HepG2 (cell line): ENCODE results near the gene RAB34. TPM values are rescaled to one million over a fixed set of nuclear protein-coding genes. Genes with fewer than 3 reads are reported as not detected.

Source experiments
- DMAP1 ChIP-seq: IDR thresholded peaks from 2 replicates; pipeline ENCODE4 v1.6.1; 2016
- DNMT1 ChIP-seq: sonication (generic); formaldehyde crosslinking; IDR thresholded peaks from 2 replicates; pipeline ENCODE4 v1.5.1; 2020; ENCODE audit warnings: mild to moderate bottlenecking, missing genetic modification reagents
- JDP2 ChIP-seq: sonication (generic); formaldehyde crosslinking; IDR thresholded peaks from 2 replicates; pipeline ENCODE4 v1.8.1; 2022; ENCODE audit warnings: missing genetic modification reagents, borderline replicate concordance
- KDM3A ChIP-seq: IDR thresholded peaks from 2 replicates; pipeline ENCODE4 v1.6.1; 2018; ENCODE audit warnings: low read depth, missing compliant biosample characterization
- MZF1 ChIP-seq: sonication (generic); formaldehyde crosslinking; IDR thresholded peaks from 2 replicates; pipeline ENCODE4 v1.8.1; 2023; ENCODE audit warnings: mild to moderate bottlenecking, missing genetic modification reagents, borderline replicate concordance
- PTBP1 ChIP-seq: fragments of 200-400 bp; formaldehyde crosslinking; IDR thresholded peaks from 2 replicates; pipeline ENCODE4 v1.6.1; 2018; ENCODE audit warnings: low read length, low read depth; ENCODE audit not compliant: poor library complexity, severe bottlenecking
- RXRB ChIP-seq: IDR thresholded peaks from 2 replicates; pipeline ENCODE4 v1.6.1; 2016; ENCODE audit warnings: borderline replicate concordance, missing genetic modification reagents, missing compliant biosample characterization
- SP2 ChIP-seq: sonication (generic); formaldehyde crosslinking; IDR thresholded peaks from 2 replicates; pipeline ENCODE4 v1.5.1; 2020; ENCODE audit warnings: mild to moderate bottlenecking, missing genetic modification reagents
- ZNF230 ChIP-seq: sonication (generic); formaldehyde crosslinking; IDR thresholded peaks from 2 replicates; pipeline ENCODE4 v1.4.0; 2020; ENCODE audit warnings: mild to moderate bottlenecking, missing genetic modification reagents
- ZNF446 ChIP-seq: sonication (generic); formaldehyde crosslinking; IDR thresholded peaks from 2 replicates; pipeline ENCODE4 v1.5.0; 2020; ENCODE audit warnings: mild to moderate bottlenecking, missing genetic modification reagents
- ZNF547 ChIP-seq: sonication (generic); formaldehyde crosslinking; IDR thresholded peaks from 2 replicates; pipeline ENCODE4 v1.5.1; 2020; ENCODE audit warnings: mild to moderate bottlenecking, missing genetic modification reagents
- ZSCAN9 ChIP-seq: IDR thresholded peaks from 2 replicates; pipeline ENCODE4 v1.6.1; 2016; ENCODE audit warnings: borderline replicate concordance
- polyA plus RNA-seq, 8 experiments: library from polyadenylated mRNA; depleted of rRNA in 3 of 8; stranded (reverse) in 7 of 8; unstranded in 1 of 8; fragments of >200 nt; fragmentation: Illumina TruSeq in 4 of 8; extraction: Trizol in 4 of 8; gene quantifications; 2 replicates each; pipeline versions ENCODE4 v1.2.1 to v1.2.3, GENCODE V29; 2011 to 2016; ENCODE audit warnings: low read depth in 4 of 8, missing spikeins in 1 of 8, mixed read lengths in 1 of 8; ENCODE audit not compliant: insufficient read depth in 1 of 8
- total RNA-seq, 5 experiments: library from RNA; depleted of rRNA; stranded (reverse); fragments of >200 nt; fragmentation: Illumina TruSeq; extraction: Trizol; gene quantifications; 2 replicates each; pipeline ENCODE4 v1.2.3, GENCODE V29; 2016; ENCODE audit warnings: low read depth in 1 of 5
- TF ChIP-seq, protein P1 (sequence below): IDR thresholded peaks from 2 replicates; pipeline ENCODE4 v1.6.1; 2016; ENCODE audit warnings: missing compliant biosample characterization, missing genetic modification reagents, borderline replicate concordance
- TF ChIP-seq, protein P2 (sequence below): sonication (generic); formaldehyde crosslinking; IDR thresholded peaks from 2 replicates; pipeline ENCODE4 v1.4.0; 2020; ENCODE audit warnings: mild to moderate bottlenecking, missing genetic modification reagents
- TF ChIP-seq, protein P3 (sequence below): sonication (generic); formaldehyde crosslinking; IDR thresholded peaks from 2 replicates; pipeline ENCODE4 v1.5.0; 2020; ENCODE audit warnings: mild to moderate bottlenecking, missing genetic modification reagents
- TF ChIP-seq, protein P4 (sequence below): sonication (generic); formaldehyde crosslinking; IDR thresholded peaks from 2 replicates; pipeline ENCODE4 v1.4.0; 2020; ENCODE audit warnings: missing genetic modification reagents
- TF ChIP-seq, protein P5 (sequence below): sonication (generic); formaldehyde crosslinking; IDR thresholded peaks from 2 replicates; pipeline ENCODE4 v1.8.1; 2023; ENCODE audit warnings: mild to moderate bottlenecking, moderate library complexity, missing genetic modification reagents

RAB34 gene
- total and polyA plus RNA-seq, 2 of the 13 experiments (the other 11 are each of a cell fraction or from before 2014, with no cell fraction given) = 0.49 TPM; not detected in 1

DNA sequence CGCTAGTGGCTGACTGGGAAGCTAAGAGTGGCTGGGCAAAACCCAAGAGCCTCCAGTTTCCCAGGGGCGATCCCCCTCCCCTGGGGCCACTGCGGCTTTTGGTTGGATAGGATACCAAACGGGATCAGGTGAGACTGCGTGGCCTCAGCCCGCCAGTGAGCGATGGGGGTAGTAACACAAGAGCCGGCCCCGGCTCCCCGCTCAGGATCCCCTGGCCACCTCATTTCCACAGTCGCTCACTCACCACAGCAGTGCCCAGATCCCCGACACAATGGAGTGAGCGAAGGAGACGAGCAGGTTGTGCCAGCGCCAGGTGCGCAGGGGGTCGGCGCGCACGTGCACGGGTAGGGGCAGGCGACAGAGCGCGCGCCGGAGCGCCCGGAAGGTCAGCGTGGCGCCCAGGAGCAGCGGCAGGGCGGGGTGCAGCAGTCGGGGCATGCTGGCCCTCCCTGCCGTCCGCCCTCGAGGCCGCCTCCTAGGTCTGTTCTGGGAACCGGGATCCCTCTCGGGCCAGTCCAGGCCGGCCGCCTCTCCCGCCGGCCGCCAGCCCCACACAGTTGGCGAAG is 8.1 kb upstream of the RAB34 start (continued):
- TF ChIP-seq, protein P1, sequence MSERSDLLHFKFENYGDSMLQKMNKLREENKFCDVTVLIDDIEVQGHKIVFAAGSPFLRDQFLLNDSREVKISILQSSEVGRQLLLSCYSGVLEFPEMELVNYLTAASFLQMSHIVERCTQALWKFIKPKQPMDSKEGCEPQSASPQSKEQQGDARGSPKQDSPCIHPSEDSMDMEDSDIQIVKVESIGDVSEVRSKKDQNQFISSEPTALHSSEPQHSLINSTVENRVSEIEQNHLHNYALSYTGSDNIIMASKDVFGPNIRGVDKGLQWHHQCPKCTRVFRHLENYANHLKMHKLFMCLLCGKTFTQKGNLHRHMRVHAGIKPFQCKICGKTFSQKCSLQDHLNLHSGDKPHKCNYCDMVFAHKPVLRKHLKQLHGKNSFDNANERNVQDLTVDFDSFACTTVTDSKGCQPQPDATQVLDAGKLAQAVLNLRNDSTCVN (CRISPR knock-in tag) = no peak; the same call in 1 of the 2 replicates
- TF ChIP-seq DMAP1 (CRISPR knock-in tag) (peak; percentile 69; the same call in 1 of the 2 replicates), ZNF230 (CRISPR knock-in tag) (no peak), JDP2 (no peak), PTBP1 (no peak), ZSCAN9 (0 out of 2 replicates have a peak, but pooled peaks have one; percentile 6), MZF1 (CRISPR knock-in tag) (no peak), SP2 (CRISPR knock-in tag) (no peak), ZNF547 (CRISPR knock-in tag) (peak; percentile 84), ZNF446 (CRISPR knock-in tag) (peak; percentile 88), DNMT1 (CRISPR knock-in tag) (0 out of 2 replicates have a peak, but pooled peaks have one; percentile 53), KDM3A (CRISPR knock-in tag) (no peak; the same call in 1 of the 2 replicates), RXRB (CRISPR knock-in tag) (peak; percentile 30)
- TF ChIP-seq, protein P2, sequence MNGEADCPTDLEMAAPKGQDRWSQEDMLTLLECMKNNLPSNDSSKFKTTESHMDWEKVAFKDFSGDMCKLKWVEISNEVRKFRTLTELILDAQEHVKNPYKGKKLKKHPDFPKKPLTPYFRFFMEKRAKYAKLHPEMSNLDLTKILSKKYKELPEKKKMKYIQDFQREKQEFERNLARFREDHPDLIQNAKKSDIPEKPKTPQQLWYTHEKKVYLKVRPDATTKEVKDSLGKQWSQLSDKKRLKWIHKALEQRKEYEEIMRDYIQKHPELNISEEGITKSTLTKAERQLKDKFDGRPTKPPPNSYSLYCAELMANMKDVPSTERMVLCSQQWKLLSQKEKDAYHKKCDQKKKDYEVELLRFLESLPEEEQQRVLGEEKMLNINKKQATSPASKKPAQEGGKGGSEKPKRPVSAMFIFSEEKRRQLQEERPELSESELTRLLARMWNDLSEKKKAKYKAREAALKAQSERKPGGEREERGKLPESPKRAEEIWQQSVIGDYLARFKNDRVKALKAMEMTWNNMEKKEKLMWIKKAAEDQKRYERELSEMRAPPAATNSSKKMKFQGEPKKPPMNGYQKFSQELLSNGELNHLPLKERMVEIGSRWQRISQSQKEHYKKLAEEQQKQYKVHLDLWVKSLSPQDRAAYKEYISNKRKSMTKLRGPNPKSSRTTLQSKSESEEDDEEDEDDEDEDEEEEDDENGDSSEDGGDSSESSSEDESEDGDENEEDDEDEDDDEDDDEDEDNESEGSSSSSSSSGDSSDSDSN = peak; percentile 72; the same call in 1 of the 2 replicates
- TF ChIP-seq, protein P3, sequence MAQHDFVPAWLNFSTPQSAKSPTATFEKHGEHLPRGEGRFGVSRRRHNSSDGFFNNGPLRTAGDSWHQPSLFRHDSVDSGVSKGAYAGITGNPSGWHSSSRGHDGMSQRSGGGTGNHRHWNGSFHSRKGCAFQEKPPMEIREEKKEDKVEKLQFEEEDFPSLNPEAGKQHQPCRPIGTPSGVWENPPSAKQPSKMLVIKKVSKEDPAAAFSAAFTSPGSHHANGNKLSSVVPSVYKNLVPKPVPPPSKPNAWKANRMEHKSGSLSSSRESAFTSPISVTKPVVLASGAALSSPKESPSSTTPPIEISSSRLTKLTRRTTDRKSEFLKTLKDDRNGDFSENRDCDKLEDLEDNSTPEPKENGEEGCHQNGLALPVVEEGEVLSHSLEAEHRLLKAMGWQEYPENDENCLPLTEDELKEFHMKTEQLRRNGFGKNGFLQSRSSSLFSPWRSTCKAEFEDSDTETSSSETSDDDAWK (CRISPR knock-in tag) = no peak
- TF ChIP-seq, protein P4, sequence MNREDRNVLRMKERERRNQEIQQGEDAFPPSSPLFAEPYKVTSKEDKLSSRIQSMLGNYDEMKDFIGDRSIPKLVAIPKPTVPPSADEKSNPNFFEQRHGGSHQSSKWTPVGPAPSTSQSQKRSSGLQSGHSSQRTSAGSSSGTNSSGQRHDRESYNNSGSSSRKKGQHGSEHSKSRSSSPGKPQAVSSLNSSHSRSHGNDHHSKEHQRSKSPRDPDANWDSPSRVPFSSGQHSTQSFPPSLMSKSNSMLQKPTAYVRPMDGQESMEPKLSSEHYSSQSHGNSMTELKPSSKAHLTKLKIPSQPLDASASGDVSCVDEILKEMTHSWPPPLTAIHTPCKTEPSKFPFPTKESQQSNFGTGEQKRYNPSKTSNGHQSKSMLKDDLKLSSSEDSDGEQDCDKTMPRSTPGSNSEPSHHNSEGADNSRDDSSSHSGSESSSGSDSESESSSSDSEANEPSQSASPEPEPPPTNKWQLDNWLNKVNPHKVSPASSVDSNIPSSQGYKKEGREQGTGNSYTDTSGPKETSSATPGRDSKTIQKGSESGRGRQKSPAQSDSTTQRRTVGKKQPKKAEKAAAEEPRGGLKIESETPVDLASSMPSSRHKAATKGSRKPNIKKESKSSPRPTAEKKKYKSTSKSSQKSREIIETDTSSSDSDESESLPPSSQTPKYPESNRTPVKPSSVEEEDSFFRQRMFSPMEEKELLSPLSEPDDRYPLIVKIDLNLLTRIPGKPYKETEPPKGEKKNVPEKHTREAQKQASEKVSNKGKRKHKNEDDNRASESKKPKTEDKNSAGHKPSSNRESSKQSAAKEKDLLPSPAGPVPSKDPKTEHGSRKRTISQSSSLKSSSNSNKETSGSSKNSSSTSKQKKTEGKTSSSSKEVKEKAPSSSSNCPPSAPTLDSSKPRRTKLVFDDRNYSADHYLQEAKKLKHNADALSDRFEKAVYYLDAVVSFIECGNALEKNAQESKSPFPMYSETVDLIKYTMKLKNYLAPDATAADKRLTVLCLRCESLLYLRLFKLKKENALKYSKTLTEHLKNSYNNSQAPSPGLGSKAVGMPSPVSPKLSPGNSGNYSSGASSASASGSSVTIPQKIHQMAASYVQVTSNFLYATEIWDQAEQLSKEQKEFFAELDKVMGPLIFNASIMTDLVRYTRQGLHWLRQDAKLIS (CRISPR knock-in tag) = peak; percentile 88
- TF ChIP-seq, protein P5, sequence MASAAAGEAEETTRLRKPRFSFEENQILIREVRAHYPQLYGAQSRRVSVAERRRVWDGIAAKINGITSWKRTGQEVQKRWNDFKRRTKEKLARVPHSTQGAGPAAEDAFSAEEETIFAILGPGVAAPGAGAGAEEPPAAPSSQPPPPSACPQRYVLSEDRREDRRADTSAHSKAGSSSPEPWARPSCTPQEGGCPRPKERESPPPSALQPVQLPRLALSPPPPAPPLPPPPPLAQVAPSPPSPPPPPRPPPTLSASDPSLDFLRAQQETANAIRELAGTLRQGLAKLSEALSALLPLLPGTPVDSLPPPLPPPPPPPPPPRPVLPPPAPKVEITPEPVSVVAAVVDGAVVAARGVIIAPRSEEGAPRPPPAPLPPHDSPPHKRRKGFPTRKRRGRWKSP = 0 out of 2 replicates have a peak, but pooled peaks have one; percentile 29
